ENCODE results near the gene P2RX7.

The P2RX7 gene

GRCh38 chr12:121110211-121110940, 22.3 kb upstream of the P2RX7 start:
- DNase-seq (ENCODE audit: low read depth, low spot score) = no peak

GRCh38 chr12:121111684-121112083, 21.0 kb upstream of the P2RX7 start:
- DNase-seq (ENCODE audit: low read depth, low spot score) = no peak

GRCh38 chr12:121112496-121112895, 20.2 kb upstream of the P2RX7 start:
- DNase-seq (ENCODE audit: low read depth, low spot score) = no peak

GRCh38 chr12:121113057-121113456, 19.6 kb upstream of the P2RX7 start:
- DNase-seq (ENCODE audit: low read depth, low spot score) = no peak

- DNase-seq (ENCODE audit: low read depth, low spot score) = no peak
Measured at GRCh38 chr12:121114019-121114639, 18.5 kb upstream of the P2RX7 start.

GRCh38 chr12:121114806-121115205, 17.9 kb upstream of the P2RX7 start:
- DNase-seq (ENCODE audit: low read depth, low spot score) = no peak

- no peak for DNase-seq (ENCODE audit: low read depth, low spot score)
Measured at GRCh38 chr12:121115530-121115929, 17.1 kb upstream of the P2RX7 start.

- DNase-seq (ENCODE audit: low read depth, low spot score) = no peak
Measured at GRCh38 chr12:121116318-121117225, 16.1 kb upstream of the P2RX7 start.

GRCh38 chr12:121117226-121117777, 15.4 kb upstream of the P2RX7 start:
- DNase-seq (ENCODE audit: low read depth, low spot score) = no peak

GRCh38 chr12:121120323-121120722, 12.4 kb upstream of the P2RX7 start:
- DNase-seq (ENCODE audit: low read depth, low spot score) = no peak

GRCh38 chr12:121120989-121121755, 11.5 kb upstream of the P2RX7 start:
- DNase-seq (ENCODE audit: low read depth, low spot score) = no peak

GRCh38 chr12:121121805-121122204, 10.9 kb upstream of the P2RX7 start:
- no peak for DNase-seq (ENCODE audit: low read depth, low spot score)

GRCh38 chr12:121123488-121123887, 9.2 kb upstream of the P2RX7 start:
- no peak for DNase-seq (ENCODE audit: low read depth, low spot score)

GRCh38 chr12:121124402-121125109, 8.1 kb upstream of the P2RX7 start:
- no peak for DNase-seq (ENCODE audit: low read depth, low spot score)

GRCh38 chr12:121127501-121127900, 5.2 kb upstream of the P2RX7 start:
- DNase-seq (ENCODE audit: low read depth, low spot score) = no peak

- no peak for DNase-seq (ENCODE audit: low read depth, low spot score)
Measured at GRCh38 chr12:121128908-121129810, 3.5 kb upstream of the P2RX7 start.

GRCh38 chr12:121129811-121130147, 2.9 kb upstream of the P2RX7 start:
- DNase-seq (ENCODE audit: low read depth, low spot score) = no peak

- no peak for DNase-seq (ENCODE audit: low read depth, low spot score)
Measured at GRCh38 chr12:121130866-121131373, 1.8 kb upstream of the P2RX7 start.

- no peak for DNase-seq (ENCODE audit: low read depth, low spot score)
Measured at GRCh38 chr12:121131941-121132341, 735 bp upstream of the P2RX7 start.

- no peak for DNase-seq (ENCODE audit: low read depth, low spot score)
Measured at GRCh38 chr12:121133838-121134237, 1.2 kb downstream of the P2RX7 start.
